Stomach (tissue), 4 donors: ENCODE results near the gene SCARB2.

Experiments used
- EP300 ChIP-seq: sonication (generic); formaldehyde crosslinking; IDR thresholded peaks from one replicate; pipeline ENCODE4 v1.6.1; 2017; ENCODE audit warnings: antibody characterized with exemption
- POLR2A ChIP-seq, 4 donors: fragments of 450-650 bp; IDR thresholded peaks; one replicate each; pipeline ENCODE4 v1.6.1; 2016; ENCODE audit warnings: antibody characterized with exemption in 4 of 4, control low read depth in 2 of 4, mild to moderate bottlenecking in 1 of 4, moderate library complexity in 1 of 4
- POLR2AphosphoS5 ChIP-seq, 3 donors: sonication (generic); formaldehyde crosslinking; IDR thresholded peaks; one replicate each; pipeline ENCODE4 v1.6.1; 2016; ENCODE audit warnings: antibody characterized with exemption in 3 of 3
- TF ChIP-seq, protein P1 (sequence below), 7 experiments: fragments of 450-650 bp in 4 of 7; fragments of 200-600 bp in 3 of 7; sonication (generic) in 3 of 7; IDR thresholded peaks; one replicate each; pipeline ENCODE4 v1.5.1; 2016 to 2019; ENCODE audit warnings: antibody characterized with exemption in 7 of 7, control low read depth in 2 of 7, mild to moderate bottlenecking in 1 of 7

- TF ChIP-seq, protein P1, sequence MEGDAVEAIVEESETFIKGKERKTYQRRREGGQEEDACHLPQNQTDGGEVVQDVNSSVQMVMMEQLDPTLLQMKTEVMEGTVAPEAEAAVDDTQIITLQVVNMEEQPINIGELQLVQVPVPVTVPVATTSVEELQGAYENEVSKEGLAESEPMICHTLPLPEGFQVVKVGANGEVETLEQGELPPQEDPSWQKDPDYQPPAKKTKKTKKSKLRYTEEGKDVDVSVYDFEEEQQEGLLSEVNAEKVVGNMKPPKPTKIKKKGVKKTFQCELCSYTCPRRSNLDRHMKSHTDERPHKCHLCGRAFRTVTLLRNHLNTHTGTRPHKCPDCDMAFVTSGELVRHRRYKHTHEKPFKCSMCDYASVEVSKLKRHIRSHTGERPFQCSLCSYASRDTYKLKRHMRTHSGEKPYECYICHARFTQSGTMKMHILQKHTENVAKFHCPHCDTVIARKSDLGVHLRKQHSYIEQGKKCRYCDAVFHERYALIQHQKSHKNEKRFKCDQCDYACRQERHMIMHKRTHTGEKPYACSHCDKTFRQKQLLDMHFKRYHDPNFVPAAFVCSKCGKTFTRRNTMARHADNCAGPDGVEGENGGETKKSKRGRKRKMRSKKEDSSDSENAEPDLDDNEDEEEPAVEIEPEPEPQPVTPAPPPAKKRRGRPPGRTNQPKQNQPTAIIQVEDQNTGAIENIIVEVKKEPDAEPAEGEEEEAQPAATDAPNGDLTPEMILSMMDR (IDR thresholded peaks at IDR 0.05), result no peak
- TF ChIP-seq POLR2AphosphoS5 (IDR thresholded peaks at IDR 0.05) (no peak), EP300 (no peak), POLR2A (IDR thresholded peaks at IDR 0.05) (no peak)
These were observed 44.2 kb upstream of the SCARB2 start for GRCh38 chr4:76257824-76258223.
